Fibroblast of skin of right biceps (primary cell): ENCODE results near the gene PRDM11.
"Not testable (repeated sequence)": the region's sequence is repeated elsewhere in the genome, so short reads cannot be mapped to it uniquely, and the experiment has no call there.

ENCODE experiments used
- DNase-seq: peaks from one replicate; pipeline ENCODE4 v3.0.0-alpha.2; 2013

The PRDM11 gene

GRCh38 chr11:45146072-45147016, at the start of gene PRDM11:
Gene PRDM11 (plus strand): TSS chr11:45146639. CDS start chr11:45181767, 35,128 bp downstream.
- DNase-seq: peak; percentile 87

GRCh38 chr11:45097721-45098493, 48.5 kb upstream of the PRDM11 start:
- peak; percentile 58 for DNase-seq

- DNase-seq: no peak
These were observed 47.5 kb upstream of the PRDM11 start for GRCh38 chr11:45098929-45099328.

- peak; percentile 31 for DNase-seq
These were observed 46.1 kb upstream of the PRDM11 start for GRCh38 chr11:45100339-45100738.

GRCh38 chr11:45102361-45102809, 44.1 kb upstream of the PRDM11 start:
- DNase-seq: no peak

- DNase-seq: peak; percentile 82
These were observed 43.4 kb upstream of the PRDM11 start for GRCh38 chr11:45102810-45103621.

- no peak for DNase-seq
These were observed 42.2 kb upstream of the PRDM11 start for GRCh38 chr11:45104006-45104789.

GRCh38 chr11:45104790-45105084, 41.7 kb upstream of the PRDM11 start:
- no peak for DNase-seq

- peak; percentile 67 for DNase-seq
These were observed 41.0 kb upstream of the PRDM11 start for GRCh38 chr11:45105233-45105983.

- DNase-seq: no peak
These were observed 40.5 kb upstream of the PRDM11 start for GRCh38 chr11:45105984-45106375.

- no peak for DNase-seq
These were observed 40.0 kb upstream of the PRDM11 start for GRCh38 chr11:45106440-45106839.

GRCh38 chr11:45107029-45107428, 39.4 kb upstream of the PRDM11 start:
- no peak for DNase-seq

- DNase-seq: no peak
These were observed 38.1 kb upstream of the PRDM11 start for GRCh38 chr11:45108070-45109064.

GRCh38 chr11:45109400-45109799, 37.0 kb upstream of the PRDM11 start:
- no peak for DNase-seq

GRCh38 chr11:45110562-45110961, 35.9 kb upstream of the PRDM11 start:
- DNase-seq: peak; percentile 62

GRCh38 chr11:45113807-45114206, 32.6 kb upstream of the PRDM11 start:
- DNase-seq: no peak

GRCh38 chr11:45127836-45128235, 18.6 kb upstream of the PRDM11 start:
- not testable (repeated sequence) for DNase-seq

GRCh38 chr11:45133878-45134277, 12.6 kb upstream of the PRDM11 start:
- no peak for DNase-seq

GRCh38 chr11:45141171-45141570, 5.3 kb upstream of the PRDM11 start:
- DNase-seq: no peak

GRCh38 chr11:45141631-45142030, 4.8 kb upstream of the PRDM11 start:
- DNase-seq: no peak
